Caco-2 (cell line): ENCODE data around the gene MAPKAP1. TPM values are rescaled to one million over a fixed set of nuclear protein-coding genes. Genes with fewer than 3 reads are reported as not detected.
A peak's percentile ranks its signal among the peaks of the same experiment; 100 is the strongest.

ENCODE experiments used
- Bru-seq: library from RNA; stranded (reverse); fragments of 400-500 nt; gene quantifications from one replicate; lab custom pipeline; 2021; lab: Mats Ljungman, UMichigan
- BruChase-seq, 2 experiments: library from RNA; stranded (reverse); fragments of 400-500 nt; gene quantifications; one replicate each; lab custom pipeline; 2021; lab: Mats Ljungman, UMichigan
- BruUV-seq: library from RNA; stranded (reverse); fragments of 400-500 nt; replicated peaks from 2 replicates; lab custom pipeline; 2021; lab: Mats Ljungman, UMichigan
- CTCF ChIA-PET: fragments of 300-600 bp; sonication (Branson Sonifier 250); formaldehyde crosslinking; loops from one replicate; lab custom pipeline; 2022; ENCODE audit warnings: antibody characterized with exemption; lab: Charles Lee
- POLR2A ChIA-PET: fragments of 300-600 bp; sonication (Branson Sonifier 250); formaldehyde crosslinking; loops from one replicate; lab custom pipeline; 2022; ENCODE audit warnings: antibody characterized with exemption; lab: Charles Lee
- DNase-seq, 2 experiments: peaks; one replicate each; pipeline versions ENCODE4 v3.0.0 to v3.0.0-alpha.2; 2020 to 2022
- H3K27me3 ChIP-seq: replicated peaks from 2 replicates; pipeline ENCODE4 v1.6.0; 2011; ENCODE audit warnings: low read length; ENCODE audit not compliant: control insufficient read depth, insufficient read depth
- H3K36me3 ChIP-seq: 2 replicates; pipeline ENCODE4 v1.5.1; 2011; ENCODE audit warnings: low read length; ENCODE audit not compliant: control insufficient read depth, insufficient read depth
- H3K4me1 ChIP-seq: fragments of 250-450 bp; sonication (Bioruptor Pico); 2 replicates; pipeline ENCODE4 v1.5.1; 2020; ENCODE audit warnings: mild to moderate bottlenecking
- H3K4me3 ChIP-seq: 2 replicates; pipeline ENCODE4 v1.5.1; 2011; ENCODE audit warnings: low read depth, mild to moderate bottlenecking, control low read depth, low read length
- H3K9me3 ChIP-seq: fragments of 250-450 bp; sonication (Bioruptor Pico); 2 replicates; pipeline ENCODE4 v1.5.1; 2020; ENCODE audit warnings: mild to moderate bottlenecking, moderate library complexity
- H3K27ac Mint-ChIP-seq: one replicate; pipeline ENCODE4 v1.8.0; 2022; ENCODE audit warnings: mixed read lengths; ENCODE audit not compliant: unreplicated experiment
- H3K27me3 Mint-ChIP-seq: one replicate; pipeline ENCODE4 v1.8.0; 2022; ENCODE audit warnings: mixed read lengths; ENCODE audit not compliant: insufficient read depth, unreplicated experiment
- H3K36me3 Mint-ChIP-seq: one replicate; pipeline ENCODE4 v1.8.0; 2022; ENCODE audit warnings: mild to moderate bottlenecking, mixed read lengths; ENCODE audit not compliant: insufficient read depth, unreplicated experiment
- H3K4me1 Mint-ChIP-seq: one replicate; pipeline ENCODE4 v1.8.0; 2022; ENCODE audit warnings: low read depth, mixed read lengths; ENCODE audit not compliant: unreplicated experiment
- H3K4me3 Mint-ChIP-seq: one replicate; pipeline ENCODE4 v1.8.0; 2022; ENCODE audit warnings: mild to moderate bottlenecking, moderate library complexity, mixed read lengths; ENCODE audit not compliant: unreplicated experiment
- H3K9me3 Mint-ChIP-seq: one replicate; pipeline ENCODE4 v1.8.0; 2022; ENCODE audit warnings: mixed read lengths; ENCODE audit not compliant: unreplicated experiment
- intact Hi-C: fragments of 100-400 bp; cut with micrococcal nuclease; formaldehyde crosslinking; loops from one replicate; pipeline ENCODE4 v1.10.0; 2022; ENCODE audit not compliant: unreplicated experiment
- long read RNA-seq: library from polyadenylated mRNA; stranded (forward); transcript quantifications from one replicate; pipeline ENCODE4 v2.0.0, GENCODE V29; 2022
- total RNA-seq: library from RNA; stranded (reverse); gene quantifications from 2 replicates; pipeline ENCODE4 v1.2.3, GENCODE V29; 2022
- TF ChIP-seq, protein P1 (sequence below), 2 experiments: fragments of 200-600 bp in 1 of 2; IDR thresholded peaks; 1 replicate in 1 of 2; 2 replicates in 1 of 2; pipeline versions ENCODE4 v1.5.1 to v1.8.0; 2011 to 2022; ENCODE audit warnings: antibody characterized with exemption in 1 of 2, control low read depth in 1 of 2, inconsistent platforms in 1 of 2, low read depth in 1 of 2, low read length in 1 of 2, mild to moderate bottlenecking in 1 of 2, moderate library complexity in 1 of 2; ENCODE audit not compliant: insufficient read depth in 1 of 2, severe bottlenecking in 1 of 2, unreplicated experiment in 1 of 2

Gene MAPKAP1
- total RNA-seq = 70.0 and 82.5 TPM in 2 replicates
- percentile 75 among the genes with signal in this experiment for Bru-seq, nascent RNA
- BruChase-seq, experiment 1, labeled RNA remaining after a 2-hour chase = percentile 66 among the genes with signal in this experiment
- BruChase-seq, experiment 2, labeled RNA remaining after a 6-hour chase = percentile 69 among the genes with signal in this experiment
- long read RNA-seq, transcript MAPKAP1-207 (8 exons, 1,586 nt) = minor isoform, 15 of 162 reads
- long read RNA-seq, transcript MAPKAP1-201 (12 exons, 3,395 nt) = major isoform, 45 of 162 reads
- long read RNA-seq, transcript MAPKAP1-202 (11 exons, 3,256 nt) = minor isoform, 36 of 162 reads
- long read RNA-seq, transcript MAPKAP1-208 (10 exons, 2,977 nt) = minor isoform, 7 of 162 reads
- long read RNA-seq, partial matches to known transcripts = 9 of 162 reads
- long read RNA-seq, other reads (novel, unspliced or antisense) = 40 of 162 reads

DNA sequence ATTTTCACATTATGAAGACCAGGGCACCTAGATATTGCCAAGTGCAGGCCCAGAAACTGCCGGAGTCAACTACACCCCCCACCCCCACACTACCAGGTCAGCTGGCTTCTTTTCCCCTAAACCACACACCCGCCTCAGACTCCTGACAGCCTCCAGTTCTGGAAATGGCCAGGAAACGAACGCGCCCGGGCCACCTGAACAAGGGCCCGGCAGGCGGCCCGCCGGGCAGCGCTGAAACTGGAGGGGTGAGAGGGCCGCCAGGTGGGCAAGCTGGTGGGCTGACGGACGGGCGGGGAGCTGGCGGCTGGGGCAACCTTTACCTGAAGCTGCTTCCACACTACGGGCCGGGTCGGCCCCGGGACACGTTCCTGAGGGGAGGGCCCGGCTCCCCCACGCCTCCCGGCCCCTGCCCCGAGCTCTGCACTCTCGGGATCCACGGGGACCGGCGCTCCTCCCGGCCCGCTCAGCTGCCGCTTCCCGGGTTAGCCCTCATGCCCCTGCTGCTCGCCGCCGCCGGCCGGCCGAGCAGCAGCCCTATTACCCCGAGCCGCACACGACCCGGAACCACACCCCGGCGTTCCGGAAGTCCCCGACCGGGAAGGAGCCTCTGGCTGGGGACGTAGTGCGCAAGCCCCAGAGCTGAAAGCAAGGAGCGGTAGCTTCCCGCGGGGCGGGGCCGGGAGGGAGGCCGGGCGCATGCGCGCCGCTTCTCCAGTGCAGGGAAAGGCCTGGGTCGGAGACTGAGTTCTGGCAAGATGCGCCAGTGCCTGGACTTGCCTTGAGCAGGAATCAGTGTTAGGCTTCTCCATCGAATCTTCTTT, at the start of gene MAPKAP1:
Gene MAPKAP1 (minus strand): TSS at position 558 of the 821 bp plus-strand sequence. CDS start 34,634 bp downstream, outside the sequence.
- H3K4me3 ChIP-seq = peak within 1 kb of the TSS; percentile 87
- Mint-ChIP-seq H3K27ac (peak within 1 kb of the TSS; percentile 60), H3K4me3 (peak within 1 kb of the TSS; percentile 60), H3K4me1 (peaks cover 8% of the 10 kb centered on the region), H3K27me3 (no peaks in the 10 kb centered on the region), H3K9me3 (no peaks in the 10 kb centered on the region), H3K36me3 (peaks cover 8% of the 10 kb centered on the region)
- BruUV-seq = no TSS peak
- no peaks in the 10 kb centered on the region for H3K9me3 ChIP-seq
- H3K27me3 ChIP-seq = no peaks in the 10 kb centered on the region
- POLR2A ChIA-PET = interaction anchor here (0.5 to 1.3 kb wide), 13 partner anchors 26 to 949 kb away, joined by 3 to 9 read pairs (median 4); no protein-coding TSS in a partner anchor
- DNase-seq = peak; percentile 97 to 98
- peaks cover 8% of the 10 kb centered on the region; the same call in 1 of the 2 replicates for H3K4me1 ChIP-seq
- CTCF ChIA-PET = interaction anchor here (0.6 to 1.1 kb wide), 5 partner anchors 10 to 437 kb away, joined by 3 to 6 read pairs (median 3); no protein-coding TSS in a partner anchor
- TF ChIP-seq, protein P1, sequence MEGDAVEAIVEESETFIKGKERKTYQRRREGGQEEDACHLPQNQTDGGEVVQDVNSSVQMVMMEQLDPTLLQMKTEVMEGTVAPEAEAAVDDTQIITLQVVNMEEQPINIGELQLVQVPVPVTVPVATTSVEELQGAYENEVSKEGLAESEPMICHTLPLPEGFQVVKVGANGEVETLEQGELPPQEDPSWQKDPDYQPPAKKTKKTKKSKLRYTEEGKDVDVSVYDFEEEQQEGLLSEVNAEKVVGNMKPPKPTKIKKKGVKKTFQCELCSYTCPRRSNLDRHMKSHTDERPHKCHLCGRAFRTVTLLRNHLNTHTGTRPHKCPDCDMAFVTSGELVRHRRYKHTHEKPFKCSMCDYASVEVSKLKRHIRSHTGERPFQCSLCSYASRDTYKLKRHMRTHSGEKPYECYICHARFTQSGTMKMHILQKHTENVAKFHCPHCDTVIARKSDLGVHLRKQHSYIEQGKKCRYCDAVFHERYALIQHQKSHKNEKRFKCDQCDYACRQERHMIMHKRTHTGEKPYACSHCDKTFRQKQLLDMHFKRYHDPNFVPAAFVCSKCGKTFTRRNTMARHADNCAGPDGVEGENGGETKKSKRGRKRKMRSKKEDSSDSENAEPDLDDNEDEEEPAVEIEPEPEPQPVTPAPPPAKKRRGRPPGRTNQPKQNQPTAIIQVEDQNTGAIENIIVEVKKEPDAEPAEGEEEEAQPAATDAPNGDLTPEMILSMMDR (IDR thresholded peaks at IDR 0.05; ENCODE audit: insufficient read depth in 1 of 2, low read depth in 1 of 2, low read length in 1 of 2, severe bottlenecking in 1 of 2, unreplicated experiment in 1 of 2) = no peak
- intact Hi-C loops = loop anchor here (1.0 kb wide), 1 partner anchor 39 kb away; no protein-coding TSS in a partner anchor
- no peaks in the 10 kb centered on the region for H3K36me3 ChIP-seq

DNA sequence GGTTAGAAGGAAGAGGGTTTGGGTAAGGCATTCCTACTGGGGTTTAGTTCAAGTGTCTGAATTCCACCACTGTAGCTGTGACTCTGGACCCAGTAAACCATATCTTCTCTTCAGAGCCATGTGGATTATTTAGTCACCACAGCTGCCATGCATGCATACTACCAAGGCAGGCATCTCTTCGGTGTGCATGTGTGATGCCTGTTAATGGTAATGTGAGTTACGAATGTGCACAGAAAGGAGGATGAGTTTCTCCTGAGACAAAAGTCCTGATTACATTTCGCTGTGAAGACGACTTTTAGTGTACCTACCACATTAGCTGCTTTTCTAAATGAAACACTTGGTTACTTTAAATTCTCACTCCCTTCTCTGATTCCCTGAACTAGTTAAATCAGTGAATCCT, 49.5 kb upstream of the MAPKAP1 start:
- H3K27ac Mint-ChIP-seq = no peak overlapping the region
- Histone ChIP-seq H3K36me3 (no peaks in the 10 kb centered on the region), H3K4me1 (peaks cover 9% of the 10 kb centered on the region; the same call in 1 of the 2 replicates), H3K27me3 (no peaks in the 10 kb centered on the region), H3K4me3 (no peak overlapping the region), H3K9me3 (no peaks in the 10 kb centered on the region)
- DNase-seq = no peak
- BruUV-seq = no TSS peak
- H3K36me3 Mint-ChIP-seq = no peaks in the 10 kb centered on the region
- TF ChIP-seq, protein P1 (IDR thresholded peaks at IDR 0.05; ENCODE audit: insufficient read depth in 1 of 2, low read depth in 1 of 2, low read length in 1 of 2, severe bottlenecking in 1 of 2, unreplicated experiment in 1 of 2) = no peak
- no peak overlapping the region for H3K4me3 Mint-ChIP-seq
- no peaks in the 10 kb centered on the region for H3K9me3 Mint-ChIP-seq
- POLR2A ChIA-PET = no interaction called here
- no peaks in the 10 kb centered on the region for H3K27me3 Mint-ChIP-seq
- intact Hi-C loops = loop anchor here (10.0 kb wide), 1 partner anchor 388 kb away; no protein-coding TSS in a partner anchor
- H3K4me1 Mint-ChIP-seq = peaks cover 8% of the 10 kb centered on the region
- CTCF ChIA-PET = interaction anchor here (0.6 to 1.3 kb wide), 2 partner anchors 174 to 198 kb away, joined by 3 read pairs; no protein-coding TSS in a partner anchor
